GM18526 (cell line): Measurements from ENCODE around the gene RAD23B.

ENCODE experiments used
- POLR2A ChIP-seq: IDR thresholded peaks from 3 replicates; pipeline ENCODE4 v1.6.1; 2011; ENCODE audit not compliant: insufficient read length; ENCODE audit errors: extremely low read depth

Gene RAD23B

DNA sequence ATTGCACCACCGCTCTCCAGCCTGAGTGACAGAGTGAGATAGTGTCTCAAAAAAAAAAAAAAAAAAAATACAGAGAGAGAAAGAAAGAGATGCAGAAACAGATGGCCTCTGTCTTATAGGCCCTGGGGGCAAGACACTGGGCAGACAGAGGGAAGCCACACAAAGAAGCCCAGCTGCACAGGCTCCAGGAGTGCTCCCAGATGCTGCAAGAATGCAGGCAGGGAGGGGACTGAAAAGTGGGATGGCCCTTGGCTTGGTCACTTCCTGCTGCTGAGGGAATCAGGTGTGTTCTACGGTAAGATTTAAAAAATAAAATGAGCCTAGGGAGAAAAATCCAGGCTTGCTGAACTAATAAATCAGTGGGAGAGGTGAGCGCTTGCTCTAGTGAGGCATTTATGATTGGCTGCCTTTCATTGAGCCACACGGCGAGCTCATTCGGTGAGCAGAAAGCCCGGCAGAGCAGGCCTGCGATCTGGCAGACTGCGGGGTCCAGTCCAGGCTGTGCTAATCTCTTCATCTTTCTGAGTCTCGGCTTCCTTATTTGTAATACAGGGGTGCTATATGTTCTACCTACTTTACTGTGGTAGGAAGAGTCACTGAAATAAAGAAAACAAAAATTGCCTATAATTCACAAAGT, 80.6 kb downstream of the RAD23B start:
- no peak for TF ChIP-seq POLR2A

DNA sequence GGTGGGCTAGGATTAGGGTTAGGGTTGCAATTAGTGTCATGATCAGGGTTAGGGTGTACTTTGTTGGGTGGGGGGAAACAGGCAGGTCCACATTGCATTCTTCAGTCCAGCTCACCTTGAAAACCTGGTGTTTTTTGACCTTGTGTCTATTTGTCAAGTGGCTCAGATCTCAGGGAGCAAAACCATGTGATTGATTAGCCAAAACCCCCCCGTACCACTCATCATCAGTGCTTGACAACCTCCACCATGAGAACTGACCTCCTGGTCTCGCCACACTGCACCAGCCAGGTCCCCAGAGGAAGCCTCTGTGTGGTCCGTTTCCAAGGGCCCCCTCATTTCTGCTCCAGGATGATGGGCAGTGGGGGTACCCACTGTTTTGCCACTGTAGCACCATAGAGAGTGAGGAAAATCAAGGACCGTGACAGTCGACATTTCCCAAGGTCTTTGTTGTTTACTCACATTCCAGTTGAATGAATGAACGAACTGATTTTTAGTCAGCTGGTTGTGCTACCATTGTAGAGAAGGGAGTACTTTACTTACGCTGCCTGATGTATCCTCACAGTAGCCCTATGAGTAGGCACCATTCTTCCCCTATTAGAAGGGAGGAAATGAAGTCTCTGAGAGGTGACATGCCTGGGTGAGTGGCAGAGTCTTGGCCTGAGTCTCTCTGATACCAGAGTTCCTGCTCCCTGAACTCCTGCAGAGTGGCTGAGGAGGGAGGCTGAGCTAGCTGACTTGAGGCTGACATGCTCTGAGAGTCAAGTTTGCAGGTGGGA, 84.8 kb downstream of the RAD23B start:
- no peak for TF ChIP-seq POLR2A

DNA sequence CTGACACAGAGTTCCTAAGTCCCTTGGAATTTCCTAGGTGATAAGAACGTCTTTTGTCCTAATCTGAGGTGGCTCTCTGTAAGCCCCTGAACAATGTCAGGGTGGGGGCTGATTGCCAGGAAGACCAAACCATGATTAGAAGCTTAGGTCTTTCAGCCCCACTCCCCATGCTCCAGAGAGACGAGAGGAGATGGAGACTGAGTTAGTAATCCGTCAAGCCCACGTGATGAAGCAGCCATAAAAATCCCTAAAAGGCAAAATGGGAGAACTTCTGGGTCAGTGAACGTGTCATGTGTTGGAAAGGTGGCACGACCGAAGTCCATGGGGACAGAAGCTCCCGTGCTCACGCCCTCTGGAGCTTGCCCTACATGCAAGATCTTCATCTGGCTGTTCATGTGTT, 85.6 kb downstream of the RAD23B start:
- TF ChIP-seq POLR2A, result no peak

DNA sequence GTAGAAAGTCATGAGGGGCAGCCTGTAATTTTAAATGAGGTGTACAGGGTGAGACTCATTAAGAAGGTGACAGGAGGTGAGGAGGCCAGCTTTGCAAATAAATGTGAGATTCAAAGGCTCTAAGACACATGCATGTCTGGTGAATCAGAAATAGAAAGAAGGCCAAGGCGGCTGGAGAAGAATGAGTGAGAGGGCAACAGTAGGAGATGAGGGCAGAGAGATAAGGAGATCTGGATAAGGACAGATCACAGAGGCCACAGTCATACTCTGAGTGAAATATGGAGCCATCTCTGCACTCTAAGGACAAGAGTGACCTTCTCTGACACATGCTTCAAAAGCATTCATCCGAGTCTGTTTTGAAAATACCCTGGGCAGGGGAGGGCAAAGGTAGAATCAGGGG, 90.7 kb downstream of the RAD23B start:
- TF ChIP-seq POLR2A, result no peak

DNA sequence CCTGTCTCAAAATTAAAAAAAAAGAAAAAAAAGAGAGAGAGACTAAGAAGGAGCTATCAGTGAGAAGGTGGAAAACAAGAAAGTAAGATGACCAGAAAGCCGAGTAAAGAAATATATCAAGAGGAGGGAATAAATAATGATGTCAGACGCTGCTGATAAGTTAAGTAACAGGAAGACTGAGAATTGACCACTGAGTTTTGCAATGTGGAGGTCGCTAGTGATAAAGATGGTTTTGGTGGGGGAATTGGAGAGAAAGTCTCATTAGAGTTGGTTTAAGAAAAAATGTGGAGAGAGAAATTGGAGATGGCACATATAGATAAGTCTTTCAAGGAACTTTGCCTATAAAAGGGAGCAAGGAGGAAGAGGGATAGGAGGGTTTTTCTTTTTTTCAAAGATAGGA, 91.9 kb downstream of the RAD23B start:
- no peak for TF ChIP-seq POLR2A

DNA sequence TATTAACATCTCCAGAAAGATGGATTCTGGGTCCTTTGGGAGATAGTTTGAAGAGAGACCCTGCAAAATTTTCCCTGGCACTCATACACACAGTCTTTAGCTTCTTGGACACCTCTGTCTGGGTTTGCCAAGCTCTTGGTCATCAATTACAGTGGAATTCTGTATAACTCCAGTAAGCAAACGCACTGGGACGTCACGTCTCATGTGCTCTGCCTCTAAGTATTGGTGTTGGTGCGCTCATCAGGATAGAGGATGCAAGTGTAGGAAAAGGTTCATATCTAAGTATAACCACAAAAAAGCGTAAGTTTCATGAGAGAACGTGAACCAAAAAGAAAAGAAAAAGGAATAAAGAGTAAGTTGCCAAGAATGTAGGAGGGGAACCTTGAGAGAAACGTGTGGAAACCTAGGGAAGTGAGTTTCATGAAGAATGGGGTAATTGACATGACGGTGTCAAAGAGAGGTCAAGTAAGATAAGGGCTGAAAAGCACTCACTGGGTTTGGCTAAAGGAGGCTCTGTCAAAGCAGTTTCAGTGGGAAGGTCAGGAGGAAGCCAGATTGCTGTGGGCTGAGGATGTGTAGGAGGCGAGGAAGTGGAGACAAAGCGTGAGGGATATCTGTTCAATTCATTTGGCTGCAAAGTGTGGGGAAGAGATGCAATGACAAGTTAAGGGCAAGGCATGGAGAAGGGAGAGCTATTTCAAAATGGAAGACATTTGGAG, 92.7 kb downstream of the RAD23B start:
- TF ChIP-seq POLR2A, result no peak

DNA sequence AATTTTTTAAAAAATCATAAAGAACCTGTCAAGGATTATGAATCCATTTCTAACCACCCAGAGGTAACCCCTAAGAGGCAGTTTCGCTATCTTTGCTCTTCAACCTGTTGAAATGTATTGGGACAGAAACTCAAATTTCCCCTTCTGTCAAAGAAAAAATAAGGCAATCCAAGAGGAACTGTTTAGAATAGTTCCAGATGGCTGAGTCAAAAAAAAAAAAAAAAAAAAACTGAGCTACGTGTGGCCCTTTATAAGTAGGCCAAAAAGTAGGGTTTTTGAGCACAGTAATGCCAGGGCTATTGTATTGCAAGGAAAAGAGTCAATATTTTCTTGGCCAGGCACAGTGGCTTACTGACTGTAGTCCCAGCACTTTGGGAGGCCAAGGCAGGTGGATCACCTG, 94.9 kb downstream of the RAD23B start:
- TF ChIP-seq POLR2A, result no peak
